Endodermal cell (in vitro differentiated cells): ENCODE data around the gene BBS9. TPM values are rescaled to one million over a fixed set of nuclear protein-coding genes. Genes with fewer than 3 reads are reported as not detected.

Source experiments
- DNase-seq: peaks from one replicate; pipeline ENCODE4 v3.0.0-alpha.2; 2017
- H3K27ac ChIP-seq: 2 replicates; pipeline ENCODE4 v1.5.1; 2013; ENCODE audit warnings: mild to moderate bottlenecking, low read depth, low read length, moderate library complexity
- H3K27me3 ChIP-seq: 2 replicates; pipeline ENCODE4 v1.6.1; 2013; ENCODE audit warnings: mild to moderate bottlenecking, low read length, moderate library complexity; ENCODE audit not compliant: insufficient read depth, control insufficient read depth, poor library complexity, severe bottlenecking
- H3K36me3 ChIP-seq: 2 replicates; pipeline ENCODE4 v1.7.0; 2013; ENCODE audit warnings: mild to moderate bottlenecking, low read length, moderate library complexity; ENCODE audit not compliant: control insufficient read depth, insufficient read depth
- H3K4me1 ChIP-seq: one replicate; pipeline ENCODE4 v1.7.0; 2013; ENCODE audit warnings: low read length; ENCODE audit not compliant: control insufficient read depth, insufficient read depth
- H3K4me3 ChIP-seq: 2 replicates; pipeline ENCODE4 v1.5.1; 2013; ENCODE audit warnings: mild to moderate bottlenecking, low read length, moderate library complexity
- H3K9ac ChIP-seq: 2 replicates; pipeline ENCODE4 v1.6.1; 2013; ENCODE audit warnings: mild to moderate bottlenecking, low read length, moderate library complexity; ENCODE audit not compliant: poor library complexity, severe bottlenecking; ENCODE audit errors: extremely low read depth
- H3K9me3 ChIP-seq: 2 replicates; pipeline ENCODE4 v1.6.1; 2013; ENCODE audit warnings: mild to moderate bottlenecking, low read length, moderate library complexity; ENCODE audit not compliant: control insufficient read depth
- H3K27ac Mint-ChIP-seq: 2 replicates; pipeline ENCODE4 v1.8.0; 2020; ENCODE audit warnings: mixed read lengths
- H3K27me3 Mint-ChIP-seq: 2 replicates; pipeline ENCODE4 v1.8.0; 2021; ENCODE audit warnings: mild to moderate bottlenecking, mixed read lengths; ENCODE audit not compliant: insufficient read depth
- H3K36me3 Mint-ChIP-seq: 2 replicates; pipeline ENCODE4 v1.8.0; 2020; ENCODE audit warnings: low read depth, mixed read lengths
- H3K4me1 Mint-ChIP-seq: 2 replicates; pipeline ENCODE4 v1.8.0; 2020; ENCODE audit warnings: mixed read lengths
- H3K4me3 Mint-ChIP-seq: 2 replicates; pipeline ENCODE4 v1.8.0; 2020; ENCODE audit warnings: mild to moderate bottlenecking, moderate library complexity, mixed read lengths
- H3K9me3 Mint-ChIP-seq: 2 replicates; pipeline ENCODE4 v1.8.0; 2020; ENCODE audit warnings: mild to moderate bottlenecking, mixed read lengths
- CTCF ChIP-seq: fragments of 200-600 bp; sonication (generic); conservative IDR thresholded peaks from 2 replicates; pipeline ENCODE4 v1.5.0; 2021; ENCODE audit warnings: antibody characterized with exemption, mild to moderate bottlenecking
- WGBS, 2 experiments: methylation state at CpG; one replicate each; pipeline versions ENCODE4 v1.1.5 to v1.1.7; 2013; ENCODE audit warnings: missing lambda C conversion rate in 2 of 2, mixed read lengths in 1 of 2; ENCODE audit not compliant: insufficient coverage in 1 of 2, insufficient read length in 1 of 2; 5-methylcytosine and 5-hydroxymethylcytosine counted together
- total RNA-seq, 2 donors: library from RNA; stranded (reverse); fragmentation: NEBNext Ultra II Directional in 1 of 2; extraction: Animal tissue kit (Norgen Biotek cat#: 25700) in 1 of 2; gene quantifications; 2 replicates in 1 of 2; 3 replicates in 1 of 2; pipeline ENCODE4 v1.2.1, GENCODE V29; 2021

BBS9 gene
- total RNA-seq, 2 donors from 2014 or later: 20.7 to 21.6 TPM

DNA sequence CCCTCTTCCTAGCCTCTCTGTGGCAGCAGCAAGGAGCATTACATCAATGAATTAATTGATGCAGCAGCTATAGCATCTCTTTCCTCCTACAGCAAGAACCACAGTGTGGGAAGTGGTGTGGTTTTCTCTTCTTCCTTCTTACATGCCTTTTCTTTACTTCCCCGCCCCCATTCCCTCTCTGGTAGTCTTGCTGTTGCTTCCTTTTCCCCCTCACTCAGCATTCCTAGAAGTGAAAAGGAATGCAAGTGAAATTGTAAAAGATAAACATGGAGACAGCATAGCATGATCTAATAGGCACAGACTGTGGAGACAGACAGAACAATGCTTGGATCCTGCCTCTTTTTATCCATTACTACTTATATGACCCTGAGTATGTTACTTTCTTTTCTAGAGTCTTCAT, 405.5 kb downstream of the BBS9 start:
- Mint-ChIP-seq H3K27ac (no peak overlapping the region), H3K4me3 (no peak overlapping the region), H3K27me3 (no peaks in the 10 kb centered on the region), H3K36me3 (peaks cover 14% of the 10 kb centered on the region), H3K9me3 (peaks cover 20% of the 10 kb centered on the region), H3K4me1 (peaks cover 18% of the 10 kb centered on the region)
- Histone ChIP-seq H3K36me3 (no peaks in the 10 kb centered on the region), H3K27me3 (no peaks in the 10 kb centered on the region), H3K4me1 (no peaks in the 10 kb centered on the region), H3K4me3 (no peak overlapping the region), H3K27ac (no peak overlapping the region), H3K9ac (no peak overlapping the region), H3K9me3 (peaks cover 15% of the 10 kb centered on the region)
- DNase-seq: peak; percentile 48
- WGBS, 2 experiments: no CpG with 5 or more reads among the region's 1 CpG
- no peak for TF ChIP-seq CTCF

- Histone ChIP-seq H3K27me3 (no peaks in the 10 kb centered on the region), H3K9me3 (peaks cover 15% of the 10 kb centered on the region), H3K9ac (no peak overlapping the region), H3K27ac (no peak overlapping the region), H3K4me1 (no peaks in the 10 kb centered on the region), H3K4me3 (no peak overlapping the region), H3K36me3 (no peaks in the 10 kb centered on the region)
- no peak overlapping the region for H3K4me3 Mint-ChIP-seq
- WGBS, 2 experiments: 82 to 87% methylated on average over 6 to 7 of the region's 7 CpGs
- H3K9me3 Mint-ChIP-seq: peaks cover 26% of the 10 kb centered on the region
- TF ChIP-seq CTCF: no peak
- peaks cover 17% of the 10 kb centered on the region for H3K36me3 Mint-ChIP-seq
- H3K27me3 Mint-ChIP-seq: no peaks in the 10 kb centered on the region
- DNase-seq: no peak
- H3K27ac Mint-ChIP-seq: no peak overlapping the region
- H3K4me1 Mint-ChIP-seq: peaks cover 18% of the 10 kb centered on the region
These were observed 406.6 kb downstream of the BBS9 start for GRCh38 chr7:33535989-33536388.

GRCh38 chr7:33536398-33537103, 407.2 kb downstream of the BBS9 start:
- 65% methylated on average over 1 of the region's 4 CpGs; no CpG with 5 or more reads in 1 of the 2 experiments for WGBS, 2 experiments
- Mint-ChIP-seq H3K27me3 (no peaks in the 10 kb centered on the region), H3K36me3 (peaks cover 19% of the 10 kb centered on the region), H3K27ac (no peak overlapping the region), H3K9me3 (peaks cover 28% of the 10 kb centered on the region), H3K4me3 (no peak overlapping the region), H3K4me1 (peaks cover 18% of the 10 kb centered on the region)
- Histone ChIP-seq H3K4me3 (no peak overlapping the region), H3K36me3 (no peaks in the 10 kb centered on the region), H3K9me3 (peaks cover 15% of the 10 kb centered on the region), H3K27ac (no peak overlapping the region), H3K27me3 (no peaks in the 10 kb centered on the region), H3K9ac (no peak overlapping the region), H3K4me1 (no peaks in the 10 kb centered on the region)
- TF ChIP-seq CTCF: no peak
- DNase-seq: no peak
